Measurements from ENCODE around the gene DMRTC2. TPM values are rescaled to one million over a fixed set of nuclear protein-coding genes. Genes with fewer than 3 reads are reported as not detected.
A peak's percentile ranks its signal among the peaks of the same experiment; 100 is the strongest.

The DMRTC2 gene
- total and polyA plus RNA-seq, 2 of the 13 experiments (the other 11 are each of a cell fraction or from before 2014, with no cell fraction given), result not detected

DNA sequence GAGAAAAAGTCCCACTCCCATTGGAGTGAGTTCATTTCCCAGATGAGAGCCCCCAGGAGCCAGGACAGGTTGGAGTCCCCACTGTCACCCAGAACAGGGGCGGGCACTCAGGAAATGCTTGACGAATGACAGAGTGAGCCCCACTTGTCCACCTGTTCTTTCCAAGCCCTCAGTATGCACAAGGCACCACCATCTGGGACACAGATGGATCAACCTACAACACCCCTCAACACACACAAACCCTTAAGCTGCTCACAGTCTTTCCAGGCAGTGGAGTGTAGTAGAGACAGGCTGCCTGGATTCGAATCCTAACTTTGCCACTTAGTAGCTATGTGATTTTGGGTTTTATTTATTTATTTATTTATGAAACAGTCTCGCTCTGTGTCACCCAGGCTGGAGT lies 46.1 kb downstream of the DMRTC2 start (continued):
- TF ChIP-seq, protein P1, sequence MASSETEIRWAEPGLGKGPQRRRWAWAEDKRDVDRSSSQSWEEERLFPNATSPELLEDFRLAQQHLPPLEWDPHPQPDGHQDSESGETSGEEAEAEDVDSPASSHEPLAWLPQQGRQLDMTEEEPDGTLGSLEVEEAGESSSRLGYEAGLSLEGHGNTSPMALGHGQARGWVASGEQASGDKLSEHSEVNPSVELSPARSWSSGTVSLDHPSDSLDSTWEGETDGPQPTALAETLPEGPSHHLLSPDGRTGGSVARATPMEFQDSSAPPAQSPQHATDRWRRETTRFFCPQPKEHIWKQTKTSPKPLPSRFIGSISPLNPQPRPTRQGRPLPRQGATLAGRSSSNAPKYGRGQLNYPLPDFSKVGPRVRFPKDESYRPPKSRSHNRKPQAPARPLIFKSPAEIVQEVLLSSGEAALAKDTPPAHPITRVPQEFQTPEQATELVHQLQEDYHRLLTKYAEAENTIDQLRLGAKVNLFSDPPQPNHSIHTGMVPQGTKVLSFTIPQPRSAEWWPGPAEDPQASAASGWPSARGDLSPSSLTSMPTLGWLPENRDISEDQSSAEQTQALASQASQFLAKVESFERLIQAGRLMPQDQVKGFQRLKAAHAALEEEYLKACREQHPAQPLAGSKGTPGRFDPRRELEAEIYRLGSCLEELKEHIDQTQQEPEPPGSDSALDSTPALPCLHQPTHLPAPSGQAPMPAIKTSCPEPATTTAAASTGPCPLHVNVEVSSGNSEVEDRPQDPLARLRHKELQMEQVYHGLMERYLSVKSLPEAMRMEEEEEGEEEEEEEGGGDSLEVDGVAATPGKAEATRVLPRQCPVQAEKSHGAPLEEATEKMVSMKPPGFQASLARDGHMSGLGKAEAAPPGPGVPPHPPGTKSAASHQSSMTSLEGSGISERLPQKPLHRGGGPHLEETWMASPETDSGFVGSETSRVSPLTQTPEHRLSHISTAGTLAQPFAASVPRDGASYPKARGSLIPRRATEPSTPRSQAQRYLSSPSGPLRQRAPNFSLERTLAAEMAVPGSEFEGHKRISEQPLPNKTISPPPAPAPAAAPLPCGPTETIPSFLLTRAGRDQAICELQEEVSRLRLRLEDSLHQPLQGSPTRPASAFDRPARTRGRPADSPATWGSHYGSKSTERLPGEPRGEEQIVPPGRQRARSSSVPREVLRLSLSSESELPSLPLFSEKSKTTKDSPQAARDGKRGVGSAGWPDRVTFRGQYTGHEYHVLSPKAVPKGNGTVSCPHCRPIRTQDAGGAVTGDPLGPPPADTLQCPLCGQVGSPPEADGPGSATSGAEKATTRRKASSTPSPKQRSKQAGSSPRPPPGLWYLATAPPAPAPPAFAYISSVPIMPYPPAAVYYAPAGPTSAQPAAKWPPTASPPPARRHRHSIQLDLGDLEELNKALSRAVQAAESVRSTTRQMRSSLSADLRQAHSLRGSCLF (CRISPR knock-in tag; IDR thresholded peaks at IDR 0.05; ENCODE audit: borderline replicate concordance), result no peak

DNA sequence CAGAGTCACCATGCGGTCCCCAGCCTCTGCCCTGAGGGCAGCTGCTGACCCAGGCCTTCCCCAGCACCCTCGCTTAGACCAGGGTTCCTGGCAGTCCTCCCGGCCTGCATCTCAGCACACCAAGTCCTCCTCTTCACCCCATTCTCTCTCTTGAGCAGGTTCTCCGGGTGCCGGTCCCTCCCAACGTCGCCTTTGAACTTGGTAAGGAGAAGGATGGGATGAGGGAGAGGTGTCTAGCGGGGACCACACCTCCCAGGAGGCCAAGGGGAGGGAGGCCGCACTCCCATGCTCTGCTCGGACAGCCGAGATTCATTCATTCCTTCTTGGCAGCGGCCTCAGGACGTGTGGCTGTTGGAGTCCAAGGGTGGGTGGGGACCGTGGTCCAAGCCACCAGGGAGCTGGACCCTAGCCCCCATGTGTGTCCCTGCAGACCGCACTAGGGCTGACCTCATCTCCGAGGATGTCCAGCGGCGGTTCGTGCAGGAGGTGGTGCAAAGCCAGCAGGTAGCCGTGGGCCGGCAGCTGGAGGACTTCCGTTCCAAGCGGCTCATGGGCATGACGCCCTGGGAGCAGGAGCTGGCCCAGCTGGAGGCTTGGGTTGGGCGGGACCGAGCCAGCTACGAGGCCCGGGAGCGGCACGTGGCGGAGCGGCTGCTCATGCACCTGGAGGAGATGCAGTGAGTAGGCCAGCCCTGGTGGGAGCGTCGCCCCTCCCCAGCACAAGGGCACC lies 47.5 kb downstream of the DMRTC2 start:
- Histone ChIP-seq H3K36me3 (replicated peaks in 1 of 2; ENCODE audit: control insufficient read depth in 1 of 2, insufficient read depth in 2 of 2, low read length in 2 of 2) (peaks cover 11 to 26% of the 10 kb centered on the region in 2 experiments), H3K4me3 (replicated peaks in 1 of 3; ENCODE audit: insufficient read depth in 1 of 3, low read depth in 2 of 3, low read length in 3 of 3) (no peak overlapping the region), H3K4me2 (ENCODE audit: low read depth, low read length) (no peak overlapping the region), H2AFZ (ENCODE audit: low read length) (no peak overlapping the region), H3K27me3 (ENCODE audit: control insufficient read depth in 1 of 2, insufficient read depth in 2 of 2, low read length in 2 of 2) (no peaks in the 10 kb centered on the region), H3K4me1 (ENCODE audit: insufficient read depth, low read length) (peaks cover 21% of the 10 kb centered on the region), H4K20me1 (ENCODE audit: insufficient read depth, low read length) (no peaks in the 10 kb centered on the region), H3K27ac (ENCODE audit: extremely low read length, insufficient read depth, low read length) (no peak overlapping the region), H3K9ac (ENCODE audit: insufficient read depth, low read depth, low read length) (no peak overlapping the region), H3K79me2 (ENCODE audit: insufficient read depth, low read length) (peaks cover under 1% of the 10 kb centered on the region), H3K9me3 (ENCODE audit: low read length) (no peaks in the 10 kb centered on the region)
- CTCF ChIA-PET (ENCODE audit: low intra/inter-chr PET ratio, low total read pairs), result no interaction called here
- 96% methylated on average over 17 of the region's 34 CpGs for WGBS (ENCODE audit: low lambda C conversion rate)
- TF ChIP-seq ZNF768 (CRISPR knock-in tag; IDR thresholded peaks at IDR 0.05) (peak; percentile 21; the same call in 1 of the 2 replicates), ZNF839 (CRISPR knock-in tag; IDR thresholded peaks at IDR 0.05; ENCODE audit: borderline replicate concordance) (no peak), AGO2 (optimal IDR thresholded peaks at IDR 0.05; ENCODE audit: low read depth, low read length) (peak; percentile 70), POGZ (CRISPR knock-in tag; IDR thresholded peaks at IDR 0.05) (no peak), CAMTA2 (CRISPR knock-in tag; IDR thresholded peaks at IDR 0.05; ENCODE audit: borderline replicate concordance) (no peak), RBFOX2 (IDR thresholded peaks at IDR 0.05; ENCODE audit: low read depth, low read length) (peak; percentile 67), RBM22 (optimal IDR thresholded peaks at IDR 0.05; ENCODE audit: low read length) (peak; percentile 45)
- TF ChIP-seq, protein P2, sequence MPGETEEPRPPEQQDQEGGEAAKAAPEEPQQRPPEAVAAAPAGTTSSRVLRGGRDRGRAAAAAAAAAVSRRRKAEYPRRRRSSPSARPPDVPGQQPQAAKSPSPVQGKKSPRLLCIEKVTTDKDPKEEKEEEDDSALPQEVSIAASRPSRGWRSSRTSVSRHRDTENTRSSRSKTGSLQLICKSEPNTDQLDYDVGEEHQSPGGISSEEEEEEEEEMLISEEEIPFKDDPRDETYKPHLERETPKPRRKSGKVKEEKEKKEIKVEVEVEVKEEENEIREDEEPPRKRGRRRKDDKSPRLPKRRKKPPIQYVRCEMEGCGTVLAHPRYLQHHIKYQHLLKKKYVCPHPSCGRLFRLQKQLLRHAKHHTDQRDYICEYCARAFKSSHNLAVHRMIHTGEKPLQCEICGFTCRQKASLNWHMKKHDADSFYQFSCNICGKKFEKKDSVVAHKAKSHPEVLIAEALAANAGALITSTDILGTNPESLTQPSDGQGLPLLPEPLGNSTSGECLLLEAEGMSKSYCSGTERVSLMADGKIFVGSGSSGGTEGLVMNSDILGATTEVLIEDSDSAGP (CRISPR knock-in tag; IDR thresholded peaks at IDR 0.05; ENCODE audit: borderline replicate concordance), result peak; percentile 33; the same call in 1 of the 2 replicates
- intact Hi-C loops (cut with micrococcal nuclease; ENCODE audit: unreplicated experiment), result no loop called here
- FAIRE-seq (no peak), DNase-seq (ENCODE audit: low spot score) (no peak), ATAC-seq (no peak)
- BruUV-seq (replicated peaks), result no TSS peak
- POLR2A ChIA-PET, result no interaction called here
- in situ Hi-C loops (cut with HindIII; ENCODE audit: extremely low pct_ligation_motif_present, low pct_unique_long_range_greater_than_20kb), result no loop called here
